ENCODE data around the gene CHMP4A.

- no peak for TF ChIP-seq POLR2A (IDR thresholded peaks at IDR 0.05; ENCODE audit: extremely low read depth, insufficient read length)
- TF ChIP-seq, protein P1, sequence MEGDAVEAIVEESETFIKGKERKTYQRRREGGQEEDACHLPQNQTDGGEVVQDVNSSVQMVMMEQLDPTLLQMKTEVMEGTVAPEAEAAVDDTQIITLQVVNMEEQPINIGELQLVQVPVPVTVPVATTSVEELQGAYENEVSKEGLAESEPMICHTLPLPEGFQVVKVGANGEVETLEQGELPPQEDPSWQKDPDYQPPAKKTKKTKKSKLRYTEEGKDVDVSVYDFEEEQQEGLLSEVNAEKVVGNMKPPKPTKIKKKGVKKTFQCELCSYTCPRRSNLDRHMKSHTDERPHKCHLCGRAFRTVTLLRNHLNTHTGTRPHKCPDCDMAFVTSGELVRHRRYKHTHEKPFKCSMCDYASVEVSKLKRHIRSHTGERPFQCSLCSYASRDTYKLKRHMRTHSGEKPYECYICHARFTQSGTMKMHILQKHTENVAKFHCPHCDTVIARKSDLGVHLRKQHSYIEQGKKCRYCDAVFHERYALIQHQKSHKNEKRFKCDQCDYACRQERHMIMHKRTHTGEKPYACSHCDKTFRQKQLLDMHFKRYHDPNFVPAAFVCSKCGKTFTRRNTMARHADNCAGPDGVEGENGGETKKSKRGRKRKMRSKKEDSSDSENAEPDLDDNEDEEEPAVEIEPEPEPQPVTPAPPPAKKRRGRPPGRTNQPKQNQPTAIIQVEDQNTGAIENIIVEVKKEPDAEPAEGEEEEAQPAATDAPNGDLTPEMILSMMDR (IDR thresholded peaks at IDR 0.05; ENCODE audit: low read depth, low read length) = no peak
These were observed 47.5 kb downstream of the CHMP4A start for GRCh38 chr14:24165785-24166184.
